Hepatocyte (in vitro differentiated cells): ENCODE data around the gene CMIP.

Experiments
- EZH2 ChIP-seq: fragments of 200-600 bp; sonication (generic); IDR thresholded peaks from 2 replicates; pipeline ENCODE4 v1.6.1; 2016; ENCODE audit warnings: antibody characterized with exemption, mild to moderate bottlenecking, borderline replicate concordance
- EZH2phosphoT487 ChIP-seq: fragments of 200-600 bp; sonication (generic); IDR thresholded peaks from one replicate; pipeline ENCODE4 v1.6.1; 2018; ENCODE audit warnings: antibody characterized with exemption, mild to moderate bottlenecking, low read depth, moderate library complexity; ENCODE audit not compliant: unreplicated experiment, severe bottlenecking
- TF ChIP-seq, protein P1 (sequence below): fragments of 200-600 bp; sonication (generic); IDR thresholded peaks from 2 replicates; pipeline ENCODE4 v1.5.1; 2016; ENCODE audit warnings: antibody characterized with exemption, mild to moderate bottlenecking; ENCODE audit not compliant: poor library complexity

DNA sequence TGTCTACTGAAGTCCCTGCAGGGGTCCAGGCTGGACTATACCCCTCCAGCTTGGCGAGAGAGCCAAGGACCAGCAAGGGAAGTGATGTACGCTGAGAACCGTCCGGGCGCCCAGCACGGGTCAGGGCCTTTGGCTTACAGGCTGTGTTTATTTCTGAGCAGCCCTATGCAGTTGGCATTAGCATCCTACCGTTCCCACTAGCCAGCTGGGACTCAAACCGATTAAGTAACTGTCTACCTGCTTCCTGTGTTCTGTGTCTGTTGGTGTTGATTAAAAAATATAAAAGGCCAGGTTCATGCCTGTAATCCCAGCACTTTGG, 73.8 kb downstream of the CMIP start:
- TF ChIP-seq EZH2phosphoT487 (no peak), EZH2 (no peak)
- TF ChIP-seq, protein P1, sequence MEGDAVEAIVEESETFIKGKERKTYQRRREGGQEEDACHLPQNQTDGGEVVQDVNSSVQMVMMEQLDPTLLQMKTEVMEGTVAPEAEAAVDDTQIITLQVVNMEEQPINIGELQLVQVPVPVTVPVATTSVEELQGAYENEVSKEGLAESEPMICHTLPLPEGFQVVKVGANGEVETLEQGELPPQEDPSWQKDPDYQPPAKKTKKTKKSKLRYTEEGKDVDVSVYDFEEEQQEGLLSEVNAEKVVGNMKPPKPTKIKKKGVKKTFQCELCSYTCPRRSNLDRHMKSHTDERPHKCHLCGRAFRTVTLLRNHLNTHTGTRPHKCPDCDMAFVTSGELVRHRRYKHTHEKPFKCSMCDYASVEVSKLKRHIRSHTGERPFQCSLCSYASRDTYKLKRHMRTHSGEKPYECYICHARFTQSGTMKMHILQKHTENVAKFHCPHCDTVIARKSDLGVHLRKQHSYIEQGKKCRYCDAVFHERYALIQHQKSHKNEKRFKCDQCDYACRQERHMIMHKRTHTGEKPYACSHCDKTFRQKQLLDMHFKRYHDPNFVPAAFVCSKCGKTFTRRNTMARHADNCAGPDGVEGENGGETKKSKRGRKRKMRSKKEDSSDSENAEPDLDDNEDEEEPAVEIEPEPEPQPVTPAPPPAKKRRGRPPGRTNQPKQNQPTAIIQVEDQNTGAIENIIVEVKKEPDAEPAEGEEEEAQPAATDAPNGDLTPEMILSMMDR: no peak
